ENCODE results near the gene HACE1. TPM values are rescaled to one million over a fixed set of nuclear protein-coding genes. Genes with fewer than 3 reads are reported as not detected.

Gene HACE1
- total RNA-seq, 1 donor from 2014 or later, result 14.8 TPM

DNA sequence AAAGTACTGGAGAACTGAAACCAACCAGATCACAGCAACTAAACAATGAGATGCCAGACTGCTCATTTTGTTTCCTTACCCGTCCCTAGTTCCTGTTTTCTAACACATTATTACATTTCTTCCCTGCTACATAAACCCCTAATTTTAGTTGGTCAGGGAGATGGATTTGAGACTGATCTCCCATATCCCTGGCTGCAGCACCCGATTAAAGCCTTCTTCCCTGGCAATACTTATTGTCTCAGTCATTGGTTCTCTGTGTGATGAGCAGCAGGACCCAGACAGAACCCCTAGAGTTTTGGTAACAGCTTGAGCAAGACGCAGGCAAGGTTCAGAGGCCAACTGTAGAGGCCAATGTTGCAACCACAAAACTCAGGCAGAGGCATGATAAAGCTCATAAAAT, 28.3 kb upstream of the HACE1 start:
- no peaks in the 10 kb centered on the region for H3K27me3 ChIP-seq
- no peak for DNase-seq
- ATAC-seq, result no peak
- TF ChIP-seq, protein P1, sequence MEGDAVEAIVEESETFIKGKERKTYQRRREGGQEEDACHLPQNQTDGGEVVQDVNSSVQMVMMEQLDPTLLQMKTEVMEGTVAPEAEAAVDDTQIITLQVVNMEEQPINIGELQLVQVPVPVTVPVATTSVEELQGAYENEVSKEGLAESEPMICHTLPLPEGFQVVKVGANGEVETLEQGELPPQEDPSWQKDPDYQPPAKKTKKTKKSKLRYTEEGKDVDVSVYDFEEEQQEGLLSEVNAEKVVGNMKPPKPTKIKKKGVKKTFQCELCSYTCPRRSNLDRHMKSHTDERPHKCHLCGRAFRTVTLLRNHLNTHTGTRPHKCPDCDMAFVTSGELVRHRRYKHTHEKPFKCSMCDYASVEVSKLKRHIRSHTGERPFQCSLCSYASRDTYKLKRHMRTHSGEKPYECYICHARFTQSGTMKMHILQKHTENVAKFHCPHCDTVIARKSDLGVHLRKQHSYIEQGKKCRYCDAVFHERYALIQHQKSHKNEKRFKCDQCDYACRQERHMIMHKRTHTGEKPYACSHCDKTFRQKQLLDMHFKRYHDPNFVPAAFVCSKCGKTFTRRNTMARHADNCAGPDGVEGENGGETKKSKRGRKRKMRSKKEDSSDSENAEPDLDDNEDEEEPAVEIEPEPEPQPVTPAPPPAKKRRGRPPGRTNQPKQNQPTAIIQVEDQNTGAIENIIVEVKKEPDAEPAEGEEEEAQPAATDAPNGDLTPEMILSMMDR (IDR thresholded peaks at IDR 0.05), result no peak
- intact Hi-C loops (cut with DNase I), result no loop called here
- no peaks in the 10 kb centered on the region for H3K36me3 ChIP-seq
- H3K4me1 ChIP-seq, result no peaks in the 10 kb centered on the region
- no peak overlapping the region for H3K27ac ChIP-seq
- H3K4me3 ChIP-seq, result no peak overlapping the region
- no peaks in the 10 kb centered on the region for H3K9me3 ChIP-seq

DNA sequence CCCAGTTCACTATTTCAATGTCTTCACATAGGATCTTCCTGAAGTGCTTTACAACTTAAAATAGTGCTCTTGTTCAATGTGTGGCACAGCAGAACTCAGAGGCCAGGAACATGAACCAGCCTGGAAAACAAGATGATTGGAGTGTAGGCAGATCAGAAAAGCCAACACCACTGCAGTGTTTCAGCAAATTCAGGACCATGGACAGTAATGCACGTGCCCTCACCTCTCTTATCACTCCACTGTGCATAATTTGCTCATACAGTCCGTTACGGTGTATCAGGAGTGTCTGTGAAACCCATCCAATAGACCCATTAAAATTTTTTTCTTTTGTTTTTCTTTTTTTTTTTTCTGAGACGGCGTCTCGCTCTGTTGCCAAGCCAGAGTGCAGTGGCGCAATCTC, 27.6 kb upstream of the HACE1 start:
- TF ChIP-seq, protein P1 (IDR thresholded peaks at IDR 0.05), result no peak
- ATAC-seq (peak; percentile 71), DNase-seq (no peak)

DNA sequence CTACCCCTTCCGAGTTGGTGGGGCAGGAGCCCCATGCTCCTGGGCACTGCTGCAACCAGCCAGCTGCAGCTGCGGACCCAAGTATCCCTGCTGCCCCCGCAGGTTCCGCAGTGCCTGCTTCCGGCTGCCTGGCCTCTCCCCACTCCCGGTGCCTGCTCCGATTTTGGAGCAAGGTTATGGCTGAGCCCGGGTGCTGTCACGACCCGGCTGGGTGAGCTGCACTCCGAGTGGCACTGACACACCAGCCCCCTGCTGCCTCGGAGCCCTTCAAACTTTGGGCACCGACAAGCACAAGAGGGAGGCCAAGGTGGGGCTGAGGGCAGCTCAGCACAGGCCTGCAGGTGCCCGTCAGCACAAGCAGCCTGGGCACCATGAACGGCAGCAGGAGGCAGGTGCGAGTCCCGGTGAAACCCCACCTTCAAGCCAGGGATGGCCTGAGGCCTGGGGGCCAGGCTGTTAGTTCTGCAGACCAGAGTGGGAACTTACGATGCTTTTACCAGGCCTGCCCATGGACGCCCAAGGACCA, 25.9 kb upstream of the HACE1 start:
- no peaks in the 10 kb centered on the region for H3K36me3 ChIP-seq
- DNase-seq (no peak), ATAC-seq (peak; percentile 25)
- H3K4me1 ChIP-seq, result no peaks in the 10 kb centered on the region
- no peaks in the 10 kb centered on the region for H3K27me3 ChIP-seq
- no peak overlapping the region for H3K4me3 ChIP-seq
- no peak overlapping the region for H3K27ac ChIP-seq
- TF ChIP-seq, protein P1 (IDR thresholded peaks at IDR 0.05), result no peak
- intact Hi-C loops (cut with DNase I), result no loop called here
- H3K9me3 ChIP-seq, result no peaks in the 10 kb centered on the region

More for the DNA sequence above, 27.6 kb upstream of the HACE1 start:
- no peak overlapping the region for H3K4me3 ChIP-seq
- no peaks in the 10 kb centered on the region for H3K27me3 ChIP-seq
- H3K36me3 ChIP-seq, result no peaks in the 10 kb centered on the region
- H3K9me3 ChIP-seq, result no peaks in the 10 kb centered on the region
- H3K27ac ChIP-seq, result no peak overlapping the region
- H3K4me1 ChIP-seq, result no peaks in the 10 kb centered on the region
- intact Hi-C loops (cut with DNase I), result no loop called here

DNA sequence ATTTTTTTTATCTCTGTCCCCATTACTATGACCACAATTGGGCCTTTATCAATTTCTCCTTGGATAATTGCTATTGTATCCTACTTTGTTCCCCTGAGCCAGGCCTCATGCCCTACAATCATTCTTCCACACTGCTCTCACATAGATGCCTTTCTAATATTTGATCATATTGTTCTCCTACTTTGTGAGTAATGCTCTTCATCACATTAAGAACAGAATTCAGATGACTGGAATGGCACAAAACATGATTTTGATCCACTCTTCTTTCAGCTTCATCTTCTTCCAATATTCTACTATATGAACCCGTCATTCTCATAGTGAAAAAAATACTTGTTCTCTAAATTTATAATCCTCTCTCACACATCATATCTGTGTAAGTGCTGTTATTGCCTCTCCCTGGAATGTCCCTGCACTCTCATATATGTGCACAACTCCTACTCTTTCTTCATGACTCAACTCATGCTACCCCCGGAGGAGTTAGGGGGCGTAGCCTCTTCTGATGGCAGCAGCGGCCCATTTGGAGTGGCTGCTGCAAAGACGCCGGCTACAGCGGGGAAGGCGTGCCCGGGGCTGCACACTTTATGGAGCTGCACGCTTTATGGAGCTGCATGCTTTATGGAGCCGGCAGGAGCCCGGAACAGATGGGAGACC, 25.3 kb upstream of the HACE1 start:
- TF ChIP-seq, protein P1 (IDR thresholded peaks at IDR 0.05), result no peak
- Histone ChIP-seq H3K36me3 (no peaks in the 10 kb centered on the region), H3K4me1 (no peaks in the 10 kb centered on the region), H3K27ac (no peak overlapping the region), H3K4me3 (no peak overlapping the region), H3K27me3 (no peaks in the 10 kb centered on the region), H3K9me3 (no peaks in the 10 kb centered on the region)
- no peak for DNase-seq
- ATAC-seq, result no peak
- intact Hi-C loops (cut with DNase I), result no loop called here

DNA sequence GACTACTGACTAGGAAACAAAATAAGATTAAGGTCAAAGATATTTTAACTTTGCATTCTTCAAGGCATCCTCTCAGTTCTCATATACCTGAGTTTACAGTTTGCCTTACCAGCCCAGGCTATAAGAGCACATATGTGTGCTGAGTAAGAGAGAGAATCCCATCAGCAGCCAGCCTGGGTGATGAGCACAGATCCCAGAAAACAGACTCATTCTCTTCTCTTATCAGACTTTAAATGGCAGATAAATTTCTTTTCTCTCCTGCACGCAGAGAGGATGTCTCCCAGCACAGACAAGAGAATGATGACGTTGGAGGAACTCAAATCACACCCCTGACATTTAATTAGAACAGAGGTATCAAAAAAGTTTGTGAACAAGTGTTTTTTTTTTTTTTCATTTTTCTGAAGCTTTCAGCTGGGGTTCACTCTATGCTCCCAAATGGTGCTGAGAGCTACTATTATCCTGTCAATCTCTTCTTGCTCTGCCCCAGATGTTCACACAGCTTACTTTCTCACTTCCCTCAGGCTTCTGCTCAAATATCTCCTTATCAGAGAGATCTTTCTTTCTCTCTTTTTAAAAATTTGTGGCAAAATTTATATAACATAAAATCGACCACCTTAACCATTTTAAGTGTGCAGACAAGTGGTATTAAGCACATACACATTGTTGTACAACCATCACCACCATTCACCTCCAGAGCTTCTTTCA, 22.4 kb upstream of the HACE1 start:
- intact Hi-C loops (cut with DNase I), result no loop called here
- H3K4me1 ChIP-seq, result no peaks in the 10 kb centered on the region
- no peak overlapping the region for H3K27ac ChIP-seq
- no peaks in the 10 kb centered on the region for H3K36me3 ChIP-seq
- DNase-seq, result no peak
- TF ChIP-seq, protein P1 (IDR thresholded peaks at IDR 0.05), result no peak
- no peak overlapping the region for H3K4me3 ChIP-seq
- ATAC-seq, result no peak
- no peaks in the 10 kb centered on the region for H3K27me3 ChIP-seq
- no peaks in the 10 kb centered on the region for H3K9me3 ChIP-seq
